MCF 10A (cell line): ENCODE measurements around the gene MGAT5. TPM values are rescaled to one million over a fixed set of nuclear protein-coding genes. Genes with fewer than 3 reads are reported as not detected.

Experiments
- BruUV-seq: library from RNA; stranded (reverse); fragments of 400-500 nt; replicated peaks from 2 replicates; lab custom pipeline; 2021; lab: Mats Ljungman, UMichigan
- CTCF ChIA-PET: fragments of 300-600 bp; sonication (Branson Sonifier 250); formaldehyde crosslinking; extraction: SDS; loops from one replicate; lab custom pipeline; 2021; ENCODE audit warnings: antibody characterized with exemption, inconsistent platforms; lab: Yijun Ruan, JAX
- POLR2A ChIA-PET: fragments of 300-600, 350-650 bp; sonication (Branson Sonifier 250); formaldehyde crosslinking; extraction: SDS; loops from one replicate; lab custom pipeline; 2020; ENCODE audit warnings: antibody characterized with exemption, inconsistent platforms; lab: Yijun Ruan, JAX
- DNase-seq: peaks from one replicate; pipeline ENCODE4 v3.0.0-alpha.2; 2018; ENCODE audit not compliant: unreplicated experiment
- H3K27ac Mint-ChIP-seq: one replicate; pipeline ENCODE4 v1.8.0; 2022; ENCODE audit warnings: mild to moderate bottlenecking, low read depth, mixed read lengths; ENCODE audit not compliant: unreplicated experiment
- H3K27me3 Mint-ChIP-seq: one replicate; pipeline ENCODE4 v1.8.0; 2022; ENCODE audit warnings: mixed read lengths; ENCODE audit not compliant: insufficient read depth, unreplicated experiment
- H3K36me3 Mint-ChIP-seq: one replicate; pipeline ENCODE4 v1.8.0; 2022; ENCODE audit warnings: mild to moderate bottlenecking, moderate library complexity, mixed read lengths; ENCODE audit not compliant: insufficient read depth, unreplicated experiment
- H3K4me1 Mint-ChIP-seq: one replicate; pipeline ENCODE4 v1.8.0; 2022; ENCODE audit warnings: mixed read lengths; ENCODE audit not compliant: insufficient read depth, unreplicated experiment
- H3K4me3 Mint-ChIP-seq: one replicate; pipeline ENCODE4 v1.8.0; 2022; ENCODE audit warnings: mild to moderate bottlenecking, moderate library complexity, mixed read lengths; ENCODE audit not compliant: unreplicated experiment
- H3K9me3 Mint-ChIP-seq: one replicate; pipeline ENCODE4 v1.8.0; 2022; ENCODE audit warnings: mixed read lengths; ENCODE audit not compliant: unreplicated experiment
- intact Hi-C: fragments of 100-400 bp; cut with micrococcal nuclease; formaldehyde crosslinking; loops from 2 replicates; pipeline ENCODE4 v1.14.1; 2022
- total RNA-seq: library from RNA; stranded (reverse); gene quantifications from 2 replicates; pipeline ENCODE4 v1.2.3, GENCODE V29; 2022
- TF ChIP-seq, protein P1 (sequence below): fragments of 200-600 bp; IDR thresholded peaks from one replicate; pipeline ENCODE4 v1.8.0; 2022; ENCODE audit warnings: antibody characterized with exemption, mild to moderate bottlenecking; ENCODE audit not compliant: unreplicated experiment

The MGAT5 gene
- total RNA-seq, 1 experiment from 2014 or later, result 22.2 TPM

DNA sequence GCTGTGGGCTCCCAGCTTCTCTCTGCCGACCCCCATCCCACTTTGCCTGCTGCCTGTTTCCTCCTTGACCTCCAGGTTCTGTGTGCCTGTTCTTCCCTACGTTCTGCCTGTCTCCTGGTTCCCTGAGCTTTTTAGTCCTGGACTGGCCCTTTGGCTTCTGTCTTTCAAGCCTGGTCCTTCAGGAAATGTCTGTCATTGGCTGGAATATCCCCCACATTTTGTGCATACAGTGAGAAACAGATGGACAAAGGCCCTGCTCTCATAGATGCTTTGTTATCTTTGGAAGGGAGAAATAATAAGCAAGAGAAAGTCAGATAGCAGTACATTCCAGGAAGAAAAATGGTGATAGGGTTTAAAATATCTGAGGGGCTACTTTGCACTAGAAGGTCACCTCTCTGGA is 5.7 kb downstream of the MGAT5 start:
- H3K36me3 Mint-ChIP-seq, result peaks cover 4% of the 10 kb centered on the region
- H3K4me1 Mint-ChIP-seq, result peaks cover 6% of the 10 kb centered on the region
- no peak overlapping the region for H3K4me3 Mint-ChIP-seq
- POLR2A ChIA-PET, result no interaction called here
- TF ChIP-seq, protein P1, sequence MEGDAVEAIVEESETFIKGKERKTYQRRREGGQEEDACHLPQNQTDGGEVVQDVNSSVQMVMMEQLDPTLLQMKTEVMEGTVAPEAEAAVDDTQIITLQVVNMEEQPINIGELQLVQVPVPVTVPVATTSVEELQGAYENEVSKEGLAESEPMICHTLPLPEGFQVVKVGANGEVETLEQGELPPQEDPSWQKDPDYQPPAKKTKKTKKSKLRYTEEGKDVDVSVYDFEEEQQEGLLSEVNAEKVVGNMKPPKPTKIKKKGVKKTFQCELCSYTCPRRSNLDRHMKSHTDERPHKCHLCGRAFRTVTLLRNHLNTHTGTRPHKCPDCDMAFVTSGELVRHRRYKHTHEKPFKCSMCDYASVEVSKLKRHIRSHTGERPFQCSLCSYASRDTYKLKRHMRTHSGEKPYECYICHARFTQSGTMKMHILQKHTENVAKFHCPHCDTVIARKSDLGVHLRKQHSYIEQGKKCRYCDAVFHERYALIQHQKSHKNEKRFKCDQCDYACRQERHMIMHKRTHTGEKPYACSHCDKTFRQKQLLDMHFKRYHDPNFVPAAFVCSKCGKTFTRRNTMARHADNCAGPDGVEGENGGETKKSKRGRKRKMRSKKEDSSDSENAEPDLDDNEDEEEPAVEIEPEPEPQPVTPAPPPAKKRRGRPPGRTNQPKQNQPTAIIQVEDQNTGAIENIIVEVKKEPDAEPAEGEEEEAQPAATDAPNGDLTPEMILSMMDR, result no peak
- no TSS peak for BruUV-seq
- no peak overlapping the region for H3K27ac Mint-ChIP-seq
- intact Hi-C loops, result no loop called here
- no peak for DNase-seq
- H3K27me3 Mint-ChIP-seq, result no peaks in the 10 kb centered on the region
- CTCF ChIA-PET, result interaction anchor here (0.7 to 0.9 kb wide), 2 partner anchors 14 to 15 kb away, joined by 3 to 7 read pairs; no protein-coding TSS in a partner anchor
- no peaks in the 10 kb centered on the region for H3K9me3 Mint-ChIP-seq

DNA sequence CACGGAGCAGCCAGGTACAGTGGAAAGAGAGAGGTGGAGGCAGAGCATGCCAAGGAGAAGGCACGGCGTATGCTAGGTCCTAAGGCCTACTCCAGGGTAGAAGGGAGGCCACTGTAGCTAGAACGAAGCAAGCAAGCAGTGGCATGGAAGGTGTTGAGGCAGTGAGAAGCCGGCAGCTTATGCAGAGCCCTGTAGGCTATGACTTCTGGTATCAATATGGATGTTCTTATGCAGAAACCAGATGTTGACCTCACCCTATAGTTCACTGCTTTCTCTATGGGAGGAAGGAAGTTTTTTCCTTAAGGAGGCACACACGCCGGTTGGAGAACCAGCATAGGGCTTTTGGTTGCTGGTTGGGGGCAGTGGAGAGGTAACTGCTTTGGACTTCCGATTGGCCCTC is 6.1 kb downstream of the MGAT5 start:
- no peak overlapping the region for H3K27ac Mint-ChIP-seq
- no peaks in the 10 kb centered on the region for H3K27me3 Mint-ChIP-seq
- ChIA-PET POLR2A (no interaction called here), CTCF (interaction anchor here (0.9 to 1.7 kb wide), 2 partner anchors 14 to 53 kb away, joined by 3 to 6 read pairs; no protein-coding TSS in a partner anchor)
- H3K4me3 Mint-ChIP-seq, result no peak overlapping the region
- H3K4me1 Mint-ChIP-seq, result peaks cover 6% of the 10 kb centered on the region
- peaks cover 4% of the 10 kb centered on the region for H3K36me3 Mint-ChIP-seq
- no peaks in the 10 kb centered on the region for H3K9me3 Mint-ChIP-seq
- DNase-seq, result no peak
- TF ChIP-seq, protein P1, result no peak
- BruUV-seq, result no TSS peak
- intact Hi-C loops, result no loop called here

DNA sequence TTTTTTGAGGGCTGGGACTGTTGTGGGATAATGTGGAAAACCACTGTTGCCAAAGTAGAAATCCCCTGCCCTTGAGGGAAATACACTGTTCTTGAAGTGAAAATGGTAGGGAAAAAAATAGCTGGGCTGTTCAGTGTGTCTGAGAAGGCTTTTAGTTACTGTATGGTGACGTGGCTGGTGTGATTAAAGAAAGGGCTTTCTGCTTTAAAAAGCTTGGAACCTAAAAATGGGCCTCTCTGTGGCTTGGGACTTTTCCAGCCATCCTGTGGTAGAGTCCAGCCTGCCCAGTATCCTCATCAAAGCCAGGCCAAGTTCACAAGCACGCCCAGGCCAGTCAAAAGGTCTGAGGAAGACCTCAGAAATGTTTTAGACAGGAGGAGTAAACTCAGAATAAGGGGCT is 6.8 kb downstream of the MGAT5 start:
- H3K4me3 Mint-ChIP-seq, result no peak overlapping the region
- peaks cover 4% of the 10 kb centered on the region for H3K36me3 Mint-ChIP-seq
- ChIA-PET CTCF (interaction anchor here (1.7 to 2.7 kb wide), 2 partner anchors 15 to 53 kb away, joined by 6 to 16 read pairs; no protein-coding TSS in a partner anchor), POLR2A (no interaction called here)
- BruUV-seq, result no TSS peak
- intact Hi-C loops, result no loop called here
- DNase-seq, result no peak
- TF ChIP-seq, protein P1, result no peak
- no peaks in the 10 kb centered on the region for H3K9me3 Mint-ChIP-seq
- H3K27me3 Mint-ChIP-seq, result no peaks in the 10 kb centered on the region
- H3K4me1 Mint-ChIP-seq, result peaks cover 6% of the 10 kb centered on the region
- no peak overlapping the region for H3K27ac Mint-ChIP-seq

DNA sequence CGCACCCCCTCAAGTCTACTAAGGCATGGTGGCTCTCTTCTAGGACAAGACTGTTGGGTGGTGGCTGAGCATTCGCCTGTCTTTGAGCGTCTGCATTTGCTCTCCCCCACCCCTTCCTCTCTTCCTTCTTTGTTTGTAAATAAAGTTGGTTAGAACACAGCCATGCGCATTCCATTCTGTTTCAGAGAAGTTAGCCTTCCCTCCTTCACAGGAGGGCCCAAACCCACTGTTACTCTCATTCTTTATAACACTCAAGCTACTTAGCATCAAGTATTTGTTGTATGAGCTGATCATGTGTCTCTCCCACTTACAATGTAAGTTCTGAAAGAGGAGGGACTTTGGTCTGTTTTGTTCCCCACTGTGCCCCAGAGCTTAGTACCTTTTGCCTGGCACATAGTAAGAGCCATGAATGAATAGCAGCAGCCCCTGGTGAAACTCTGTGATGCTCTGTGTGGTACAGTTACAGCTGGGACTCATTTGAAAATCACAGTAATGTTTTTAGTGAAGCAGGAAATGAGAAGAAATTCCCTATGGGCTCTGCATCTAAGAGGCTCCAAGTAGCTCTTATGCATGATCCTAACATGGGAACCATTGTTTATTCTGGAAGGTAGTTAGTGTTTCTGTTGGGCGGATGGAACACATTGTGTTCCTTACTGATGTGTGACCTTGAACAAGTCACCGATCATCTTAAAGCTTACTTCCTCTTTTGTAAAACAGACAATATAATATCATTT is 7.7 kb downstream of the MGAT5 start:
- H3K4me1 Mint-ChIP-seq, result peaks cover 6% of the 10 kb centered on the region
- H3K9me3 Mint-ChIP-seq, result no peaks in the 10 kb centered on the region
- no peaks in the 10 kb centered on the region for H3K27me3 Mint-ChIP-seq
- BruUV-seq, result no TSS peak
- CTCF ChIA-PET, result interaction anchor here (0.5 to 2.7 kb wide), 4 partner anchors 16 to 143 kb away, joined by 3 to 16 read pairs (median 6); no protein-coding TSS in a partner anchor
- H3K27ac Mint-ChIP-seq, result no peak overlapping the region
- POLR2A ChIA-PET, result no interaction called here
- intact Hi-C loops, result no loop called here
- TF ChIP-seq, protein P1, result no peak
- DNase-seq, result no peak
- H3K36me3 Mint-ChIP-seq, result peaks cover 4% of the 10 kb centered on the region
- no peak overlapping the region for H3K4me3 Mint-ChIP-seq
